MCF 10A (cell line): Measurements from ENCODE around the gene AQP9. TPM values are rescaled to one million over a fixed set of nuclear protein-coding genes. Genes with fewer than 3 reads are reported as not detected.

Experiments
- BruUV-seq: library from RNA; stranded (reverse); fragments of 400-500 nt; replicated peaks from 2 replicates; lab custom pipeline; 2021; lab: Mats Ljungman, UMichigan
- CTCF ChIA-PET: fragments of 300-600 bp; sonication (Branson Sonifier 250); formaldehyde crosslinking; extraction: SDS; loops from one replicate; lab custom pipeline; 2021; ENCODE audit warnings: antibody characterized with exemption, inconsistent platforms; lab: Yijun Ruan, JAX
- POLR2A ChIA-PET: fragments of 300-600, 350-650 bp; sonication (Branson Sonifier 250); formaldehyde crosslinking; extraction: SDS; loops from one replicate; lab custom pipeline; 2020; ENCODE audit warnings: antibody characterized with exemption, inconsistent platforms; lab: Yijun Ruan, JAX
- DNase-seq: peaks from one replicate; pipeline ENCODE4 v3.0.0-alpha.2; 2018; ENCODE audit not compliant: unreplicated experiment
- H3K27ac Mint-ChIP-seq: one replicate; pipeline ENCODE4 v1.8.0; 2022; ENCODE audit warnings: mild to moderate bottlenecking, low read depth, mixed read lengths; ENCODE audit not compliant: unreplicated experiment
- H3K27me3 Mint-ChIP-seq: one replicate; pipeline ENCODE4 v1.8.0; 2022; ENCODE audit warnings: mixed read lengths; ENCODE audit not compliant: insufficient read depth, unreplicated experiment
- H3K36me3 Mint-ChIP-seq: one replicate; pipeline ENCODE4 v1.8.0; 2022; ENCODE audit warnings: mild to moderate bottlenecking, moderate library complexity, mixed read lengths; ENCODE audit not compliant: insufficient read depth, unreplicated experiment
- H3K4me1 Mint-ChIP-seq: one replicate; pipeline ENCODE4 v1.8.0; 2022; ENCODE audit warnings: mixed read lengths; ENCODE audit not compliant: insufficient read depth, unreplicated experiment
- H3K4me3 Mint-ChIP-seq: one replicate; pipeline ENCODE4 v1.8.0; 2022; ENCODE audit warnings: mild to moderate bottlenecking, moderate library complexity, mixed read lengths; ENCODE audit not compliant: unreplicated experiment
- H3K9me3 Mint-ChIP-seq: one replicate; pipeline ENCODE4 v1.8.0; 2022; ENCODE audit warnings: mixed read lengths; ENCODE audit not compliant: unreplicated experiment
- intact Hi-C: fragments of 100-400 bp; cut with micrococcal nuclease; formaldehyde crosslinking; loops from 2 replicates; pipeline ENCODE4 v1.14.1; 2022
- total RNA-seq: library from RNA; stranded (reverse); gene quantifications from 2 replicates; pipeline ENCODE4 v1.2.3, GENCODE V29; 2022
- TF ChIP-seq, protein P1 (sequence below): fragments of 200-600 bp; IDR thresholded peaks from one replicate; pipeline ENCODE4 v1.8.0; 2022; ENCODE audit warnings: antibody characterized with exemption, mild to moderate bottlenecking; ENCODE audit not compliant: unreplicated experiment

AQP9 gene
- total RNA-seq, 1 experiment from 2014 or later: 0.09 TPM

DNA sequence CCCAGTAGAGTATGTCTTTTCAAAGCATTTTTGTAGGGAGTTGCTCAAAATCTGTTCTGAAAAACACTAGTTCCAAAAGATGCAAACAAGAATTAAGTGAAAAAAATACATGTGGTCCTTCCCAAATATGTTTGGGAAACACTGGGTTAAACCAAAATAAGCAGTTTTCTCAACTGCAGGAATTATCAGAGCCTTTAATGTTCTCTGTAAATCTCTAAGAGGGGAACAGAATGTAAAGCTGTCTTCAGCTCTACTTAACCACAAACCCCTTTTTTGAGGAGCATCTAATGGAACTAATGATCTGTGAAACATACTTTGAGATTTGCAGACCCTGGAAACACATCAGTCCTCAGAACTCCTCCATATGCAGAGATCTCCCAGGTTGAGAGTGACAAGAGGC lies 9.9 kb downstream of the AQP9 start:
- DNase-seq: no peak
- Mint-ChIP-seq H3K9me3 (no peaks in the 10 kb centered on the region), H3K36me3 (no peaks in the 10 kb centered on the region), H3K4me3 (no peak overlapping the region), H3K4me1 (no peaks in the 10 kb centered on the region), H3K27ac (no peak overlapping the region), H3K27me3 (no peaks in the 10 kb centered on the region)
- TF ChIP-seq, protein P1, sequence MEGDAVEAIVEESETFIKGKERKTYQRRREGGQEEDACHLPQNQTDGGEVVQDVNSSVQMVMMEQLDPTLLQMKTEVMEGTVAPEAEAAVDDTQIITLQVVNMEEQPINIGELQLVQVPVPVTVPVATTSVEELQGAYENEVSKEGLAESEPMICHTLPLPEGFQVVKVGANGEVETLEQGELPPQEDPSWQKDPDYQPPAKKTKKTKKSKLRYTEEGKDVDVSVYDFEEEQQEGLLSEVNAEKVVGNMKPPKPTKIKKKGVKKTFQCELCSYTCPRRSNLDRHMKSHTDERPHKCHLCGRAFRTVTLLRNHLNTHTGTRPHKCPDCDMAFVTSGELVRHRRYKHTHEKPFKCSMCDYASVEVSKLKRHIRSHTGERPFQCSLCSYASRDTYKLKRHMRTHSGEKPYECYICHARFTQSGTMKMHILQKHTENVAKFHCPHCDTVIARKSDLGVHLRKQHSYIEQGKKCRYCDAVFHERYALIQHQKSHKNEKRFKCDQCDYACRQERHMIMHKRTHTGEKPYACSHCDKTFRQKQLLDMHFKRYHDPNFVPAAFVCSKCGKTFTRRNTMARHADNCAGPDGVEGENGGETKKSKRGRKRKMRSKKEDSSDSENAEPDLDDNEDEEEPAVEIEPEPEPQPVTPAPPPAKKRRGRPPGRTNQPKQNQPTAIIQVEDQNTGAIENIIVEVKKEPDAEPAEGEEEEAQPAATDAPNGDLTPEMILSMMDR: no peak
- POLR2A ChIA-PET: no interaction called here
- no TSS peak for BruUV-seq
- CTCF ChIA-PET: interaction anchor here (0.7 to 1.3 kb wide), 2 partner anchors 70 to 245 kb away, joined by 3 read pairs; no protein-coding TSS in a partner anchor
- intact Hi-C loops: no loop called here

DNA sequence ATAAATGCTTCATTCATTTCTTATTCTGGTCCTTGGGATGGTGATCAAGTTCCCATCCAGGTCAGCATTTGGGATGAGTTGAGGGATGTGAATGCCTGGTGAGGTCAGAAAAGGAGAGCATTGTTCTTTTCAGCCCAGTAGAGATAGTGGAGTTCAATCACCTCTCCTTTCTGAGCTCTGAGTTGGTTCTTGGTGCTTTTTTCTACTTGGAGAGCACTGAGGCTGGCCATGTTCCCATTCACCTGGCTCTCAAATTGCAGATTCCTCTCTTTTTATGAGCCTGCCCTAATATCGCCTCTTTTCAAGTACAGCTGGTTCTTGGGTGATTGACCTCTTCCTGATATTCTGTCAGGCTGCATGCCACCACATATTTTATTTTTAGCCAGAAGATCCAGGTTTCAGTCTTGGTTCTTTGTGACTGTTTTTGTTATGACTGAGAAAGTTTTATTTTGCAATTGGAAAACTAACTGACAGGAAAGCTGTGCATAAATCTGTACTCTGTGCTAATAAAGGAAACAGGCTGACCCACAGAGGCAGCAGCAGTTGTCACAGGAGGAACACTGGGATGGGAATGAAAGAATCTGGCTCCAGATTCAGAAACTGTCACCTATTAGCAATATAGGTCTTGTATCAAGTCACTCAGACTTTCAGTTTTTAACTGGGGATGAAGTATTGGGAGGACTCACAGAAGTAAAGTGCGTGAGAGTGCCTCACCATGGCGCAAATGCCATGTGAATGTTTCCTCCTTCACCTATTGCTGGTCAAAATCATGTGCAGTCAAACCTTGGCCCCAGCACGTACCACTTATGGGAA lies 10.7 kb downstream of the AQP9 start:
- BruUV-seq: no TSS peak
- H3K27ac Mint-ChIP-seq: no peak overlapping the region
- H3K4me3 Mint-ChIP-seq: no peak overlapping the region
- no peaks in the 10 kb centered on the region for H3K4me1 Mint-ChIP-seq
- TF ChIP-seq, protein P1: no peak
- H3K36me3 Mint-ChIP-seq: no peaks in the 10 kb centered on the region
- intact Hi-C loops: no loop called here
- no peak for DNase-seq
- POLR2A ChIA-PET: no interaction called here
- CTCF ChIA-PET: interaction anchor here (0.7 to 1.3 kb wide), 2 partner anchors 71 to 246 kb away, joined by 3 read pairs; no protein-coding TSS in a partner anchor
- no peaks in the 10 kb centered on the region for H3K9me3 Mint-ChIP-seq
- H3K27me3 Mint-ChIP-seq: no peaks in the 10 kb centered on the region

- DNase-seq: no peak
- ChIA-PET POLR2A (interaction anchor here (0.7 kb wide), 1 partner anchor 391 kb away, joined by 3 read pairs; no protein-coding TSS in a partner anchor), CTCF (interaction anchor here (0.6 kb wide), 1 partner anchor 10 kb away, joined by 3 read pairs; no protein-coding TSS in a partner anchor)
- TF ChIP-seq, protein P1: no peak
- BruUV-seq: no TSS peak
- no peaks in the 10 kb centered on the region for H3K4me1 Mint-ChIP-seq
- H3K36me3 Mint-ChIP-seq: no peaks in the 10 kb centered on the region
- intact Hi-C loops: no loop called here
- no peak overlapping the region for H3K4me3 Mint-ChIP-seq
- no peak overlapping the region for H3K27ac Mint-ChIP-seq
- H3K27me3 Mint-ChIP-seq: no peaks in the 10 kb centered on the region
- H3K9me3 Mint-ChIP-seq: no peaks in the 10 kb centered on the region
These were observed 16.6 kb downstream of the AQP9 start for GRCh38 chr15:58154769-58155168.

DNA sequence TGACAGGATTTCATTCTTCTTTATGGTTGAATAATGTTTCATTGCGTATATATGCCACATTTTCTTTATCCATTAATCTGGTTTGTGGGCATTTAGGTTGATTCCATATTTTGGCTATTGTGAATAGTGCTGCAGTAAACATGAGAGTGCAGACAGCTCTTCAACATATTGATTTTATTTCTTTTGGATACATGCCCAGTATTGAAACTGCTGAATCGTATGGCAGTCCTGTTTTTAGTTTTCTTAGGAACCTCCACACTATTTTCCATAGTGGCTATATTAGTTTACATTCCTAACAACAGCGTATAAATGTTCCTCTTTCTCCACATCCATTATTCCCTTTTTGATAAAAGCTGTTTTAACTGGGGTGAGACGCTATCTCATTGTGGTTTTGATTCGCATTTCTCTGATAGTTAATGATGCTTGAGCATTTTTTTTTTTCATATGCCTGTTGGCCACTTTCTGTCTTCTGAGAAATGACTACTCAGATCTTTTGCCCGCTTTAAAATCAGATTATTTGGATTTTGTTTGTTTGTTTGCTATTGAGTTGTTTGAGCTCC lies 21.7 kb downstream of the AQP9 start:
- Mint-ChIP-seq H3K36me3 (no peaks in the 10 kb centered on the region), H3K27ac (no peak overlapping the region), H3K9me3 (no peaks in the 10 kb centered on the region), H3K4me3 (no peak overlapping the region), H3K27me3 (no peaks in the 10 kb centered on the region), H3K4me1 (peaks cover 4% of the 10 kb centered on the region)
- ChIA-PET POLR2A (no interaction called here), CTCF (interaction anchor here (1.5 kb wide), 1 partner anchor 23 kb away, joined by 5 read pairs; no protein-coding TSS in a partner anchor)
- intact Hi-C loops: no loop called here
- TF ChIP-seq, protein P1: no peak
- no peak for DNase-seq
- no TSS peak for BruUV-seq
